Dermis blood vessel endothelial cell (primary cell): Measurements from ENCODE around the gene EYS. TPM values are rescaled to one million over a fixed set of nuclear protein-coding genes. Genes with fewer than 3 reads are reported as not detected.
"Not testable (repeated sequence)": the region's sequence is repeated elsewhere in the genome, so short reads cannot be mapped to it uniquely, and the experiment has no call there.

Experiments used
- DNase-seq: peaks from one replicate; pipeline ENCODE4 v3.0.0; 2010
- total RNA-seq: library from RNA; depleted of rRNA; stranded (reverse); fragments of >200 nt; gene quantifications from 2 replicates; pipeline ENCODE4 v1.2.3, GENCODE V29; 2014

The EYS gene
- total RNA-seq, 1 donor from 2014 or later, result not detected

- no peak for DNase-seq
Measured at GRCh38 chr6:64527899-64528298, 1179.1 kb downstream of the EYS start.

- no peak for DNase-seq
Measured at GRCh38 chr6:64522859-64523258, 1184.2 kb downstream of the EYS start.

- DNase-seq, result peak; percentile 45
Measured at GRCh38 chr6:64520050-64520449, 1187.0 kb downstream of the EYS start.

GRCh38 chr6:64516393-64516792 is 1190.6 kb downstream of the EYS start:
- no peak for DNase-seq

- no peak for DNase-seq
Measured at GRCh38 chr6:64507661-64508060, 1199.4 kb downstream of the EYS start.

- DNase-seq, result peak; percentile 7
Measured at GRCh38 chr6:64505312-64505711, 1201.7 kb downstream of the EYS start.

GRCh38 chr6:64504503-64504902 is 1202.5 kb downstream of the EYS start:
- no peak for DNase-seq

GRCh38 chr6:64502801-64503200 is 1204.2 kb downstream of the EYS start:
- DNase-seq, result peak; percentile 4

GRCh38 chr6:64497634-64498033 is 1209.4 kb downstream of the EYS start:
- peak; percentile 8 for DNase-seq

GRCh38 chr6:64489763-64490162 is 1217.3 kb downstream of the EYS start:
- no peak for DNase-seq

- DNase-seq, result no peak
Measured at GRCh38 chr6:64486578-64487351, 1220.3 kb downstream of the EYS start.

- no peak for DNase-seq
Measured at GRCh38 chr6:64483956-64484499, 1223.0 kb downstream of the EYS start.

GRCh38 chr6:64482631-64483030 is 1224.4 kb downstream of the EYS start:
- no peak for DNase-seq

GRCh38 chr6:64479134-64479533 is 1227.9 kb downstream of the EYS start:
- DNase-seq, result no peak

GRCh38 chr6:64477391-64477790 is 1229.6 kb downstream of the EYS start:
- no peak for DNase-seq

- no peak for DNase-seq
Measured at GRCh38 chr6:64476935-64477334, 1230.1 kb downstream of the EYS start.

- not testable (repeated sequence) for DNase-seq
Measured at GRCh38 chr6:64469405-64469804, 1237.6 kb downstream of the EYS start.

- DNase-seq, result no peak
Measured at GRCh38 chr6:64467656-64468055, 1239.4 kb downstream of the EYS start.

- DNase-seq, result no peak
Measured at GRCh38 chr6:64459411-64459944, 1247.5 kb downstream of the EYS start.

GRCh38 chr6:64448101-64448500 is 1258.9 kb downstream of the EYS start:
- DNase-seq, result not testable (repeated sequence)

- DNase-seq, result no peak
Measured at GRCh38 chr6:64445038-64445437, 1262.0 kb downstream of the EYS start.

GRCh38 chr6:64439274-64439673 is 1267.8 kb downstream of the EYS start:
- DNase-seq, result no peak

GRCh38 chr6:64437996-64438395 is 1269.0 kb downstream of the EYS start:
- no peak for DNase-seq

- DNase-seq, result no peak
Measured at GRCh38 chr6:64429926-64430325, 1277.1 kb downstream of the EYS start.
